GM19328 (cell line): ENCODE results near the gene APOL5.
"Not testable (repeated sequence)": the region's sequence is repeated elsewhere in the genome, so short reads cannot be mapped to it uniquely, and the experiment has no call there.

Experiments
- ATAC-seq: cut with Tn5 transposase; IDR thresholded peaks from one replicate; pipeline ENCODE4 v1.9.1; 2021; ENCODE audit warnings: mild to moderate bottlenecking, moderate library complexity; ENCODE audit not compliant: unreplicated experiment

Gene APOL5

GRCh38 chr22:35717572-35717971 is at the start of gene APOL5:
TSS of gene APOL5 (plus strand) at chr22:35717872. CDS start at chr22:35717872, 0 bp downstream.
- ATAC-seq: no peak

GRCh38 chr22:35674335-35674734 is 43.3 kb upstream of the APOL5 start:
- no peak for ATAC-seq

GRCh38 chr22:35676065-35676464 is 41.6 kb upstream of the APOL5 start:
- ATAC-seq: not testable (repeated sequence)

GRCh38 chr22:35677460-35678187 is 40.0 kb upstream of the APOL5 start:
- no peak for ATAC-seq

- no peak for ATAC-seq
Measured at GRCh38 chr22:35678836-35679235, 38.8 kb upstream of the APOL5 start.

GRCh38 chr22:35679492-35679891 is 38.2 kb upstream of the APOL5 start:
- not testable (repeated sequence) for ATAC-seq

- no peak for ATAC-seq
Measured at GRCh38 chr22:35681454-35682052, 36.1 kb upstream of the APOL5 start.

GRCh38 chr22:35683560-35683959 is 34.1 kb upstream of the APOL5 start:
- no peak for ATAC-seq

- no peak for ATAC-seq
Measured at GRCh38 chr22:35684270-35684700, 33.4 kb upstream of the APOL5 start.

- no peak for ATAC-seq
Measured at GRCh38 chr22:35684732-35685131, 32.9 kb upstream of the APOL5 start.

GRCh38 chr22:35685731-35686130 is 31.9 kb upstream of the APOL5 start:
- no peak for ATAC-seq

GRCh38 chr22:35686298-35686697 is 31.4 kb upstream of the APOL5 start:
- no peak for ATAC-seq

- ATAC-seq: no peak
Measured at GRCh38 chr22:35687461-35687860, 30.2 kb upstream of the APOL5 start.

- no peak for ATAC-seq
Measured at GRCh38 chr22:35688913-35689675, 28.6 kb upstream of the APOL5 start.

- ATAC-seq: no peak
Measured at GRCh38 chr22:35690001-35690400, 27.7 kb upstream of the APOL5 start.

GRCh38 chr22:35695202-35695601 is 22.5 kb upstream of the APOL5 start:
- ATAC-seq: no peak

- ATAC-seq: no peak
Measured at GRCh38 chr22:35697142-35697541, 20.5 kb upstream of the APOL5 start.

- not testable (repeated sequence) for ATAC-seq
Measured at GRCh38 chr22:35699852-35700251, 17.8 kb upstream of the APOL5 start.

- ATAC-seq: no peak
Measured at GRCh38 chr22:35703861-35704584, 13.6 kb upstream of the APOL5 start.

GRCh38 chr22:35705141-35705540 is 12.5 kb upstream of the APOL5 start:
- ATAC-seq: no peak

- no peak for ATAC-seq
Measured at GRCh38 chr22:35708453-35708852, 9.2 kb upstream of the APOL5 start.
